Measurements from ENCODE around the gene PPP1R7. TPM values are rescaled to one million over a fixed set of nuclear protein-coding genes. Genes with fewer than 3 reads are reported as not detected.

Gene PPP1R7
- polyA plus RNA-seq, 1 donor from 2014 or later = 59.3 TPM

DNA sequence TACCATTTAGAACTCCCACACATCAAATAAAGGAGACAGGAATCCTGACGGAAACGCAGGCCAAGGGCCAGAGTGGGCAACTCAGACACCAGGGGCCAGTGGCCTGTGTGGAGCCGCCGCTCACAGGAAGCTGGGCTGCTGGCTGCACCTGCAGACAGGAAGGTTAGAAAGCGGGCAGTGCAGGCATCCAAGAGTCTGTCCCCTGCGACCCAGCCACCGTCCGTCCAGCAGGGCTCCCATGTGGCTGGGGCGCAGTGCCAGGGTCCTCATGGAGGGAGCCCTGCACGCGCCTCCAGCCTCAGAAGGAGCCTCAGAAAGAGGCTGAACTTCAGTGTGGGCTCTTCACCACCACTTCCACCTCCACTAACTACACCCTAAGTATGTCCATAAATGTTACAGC lies 35.7 kb downstream of the PPP1R7 start:
- Histone ChIP-seq H3K27me3 (ENCODE audit: insufficient read depth, low read depth, low read length) (no peaks in the 10 kb centered on the region), H3F3A (ENCODE audit: insufficient read depth, low read length, poor library complexity, severe bottlenecking) (no peaks in the 10 kb centered on the region), H3K79me2 (replicated peaks; ENCODE audit: insufficient read depth, low read length) (no peaks in the 10 kb centered on the region), H2AFZ (ENCODE audit: low read depth, low read length) (no peak overlapping the region), H3K9me3 (ENCODE audit: low read length) (no peaks in the 10 kb centered on the region), H4K20me1 (ENCODE audit: insufficient read depth) (no peaks in the 10 kb centered on the region), H3K36me3 (ENCODE audit: insufficient read depth, low read length) (no peaks in the 10 kb centered on the region), H3K9me2 (ENCODE audit: insufficient read depth, low read length) (no peaks in the 10 kb centered on the region), H3K4me3 (ENCODE audit: low read length) (no peak overlapping the region), H3K9ac (ENCODE audit: low read length) (no peak overlapping the region), H3K4me2 (ENCODE audit: low read length) (no peak overlapping the region), H3K27ac (ENCODE audit: low read length) (no peak overlapping the region)
- TF ChIP-seq RAD21 (conservative IDR thresholded peaks at IDR 0.05) (no peak), EZH2 (IDR thresholded peaks at IDR 0.05; ENCODE audit: borderline replicate concordance, insufficient read depth, low read length, poor library complexity, severe bottlenecking) (no peak), SMC3 (conservative IDR thresholded peaks at IDR 0.05; ENCODE audit: poor library complexity) (no peak), CTCF (IDR thresholded peaks at IDR 0.05; ENCODE audit: poor library complexity, severe bottlenecking) (no peak), REST (IDR thresholded peaks at IDR 0.05; ENCODE audit: borderline replicate concordance) (no peak), MXI1 (conservative IDR thresholded peaks at IDR 0.05; ENCODE audit: poor library complexity, severe bottlenecking) (no peak), EP300 (conservative IDR thresholded peaks at IDR 0.05; ENCODE audit: poor library complexity, severe bottlenecking) (no peak), TAF1 (IDR thresholded peaks at IDR 0.05; ENCODE audit: low read depth) (no peak), POLR2AphosphoS5 (IDR thresholded peaks at IDR 0.05) (no peak)

- no peaks in the 10 kb centered on the region for H3K9me3 ChIP-seq (ENCODE audit: low read length)
- H4K20me1 ChIP-seq (ENCODE audit: insufficient read depth) = no peaks in the 10 kb centered on the region
- H3K79me2 ChIP-seq (replicated peaks; ENCODE audit: insufficient read depth, low read length) = no peaks in the 10 kb centered on the region
- no peaks in the 10 kb centered on the region for H3F3A ChIP-seq (ENCODE audit: insufficient read depth, low read length, poor library complexity, severe bottlenecking)
- no peak overlapping the region for H3K27ac ChIP-seq (ENCODE audit: low read length)
- no peak for TF ChIP-seq TAF1 (IDR thresholded peaks at IDR 0.05; ENCODE audit: low read depth)
- TF ChIP-seq RAD21 (conservative IDR thresholded peaks at IDR 0.05) = no peak
- TF ChIP-seq EZH2 (IDR thresholded peaks at IDR 0.05; ENCODE audit: borderline replicate concordance, insufficient read depth, low read length, poor library complexity, severe bottlenecking) = no peak
- TF ChIP-seq REST (IDR thresholded peaks at IDR 0.05; ENCODE audit: borderline replicate concordance) = no peak
- no peak for TF ChIP-seq EP300 (conservative IDR thresholded peaks at IDR 0.05; ENCODE audit: poor library complexity, severe bottlenecking)
- TF ChIP-seq POLR2AphosphoS5 (IDR thresholded peaks at IDR 0.05) = no peak
- no peak for TF ChIP-seq CTCF (IDR thresholded peaks at IDR 0.05; ENCODE audit: poor library complexity, severe bottlenecking)
- no peak for TF ChIP-seq SMC3 (conservative IDR thresholded peaks at IDR 0.05; ENCODE audit: poor library complexity)
- no peak for TF ChIP-seq MXI1 (conservative IDR thresholded peaks at IDR 0.05; ENCODE audit: poor library complexity, severe bottlenecking)
- no peak overlapping the region for H2AFZ ChIP-seq (ENCODE audit: low read depth, low read length)
- H3K9ac ChIP-seq (ENCODE audit: low read length) = no peak overlapping the region
- no peaks in the 10 kb centered on the region for H3K9me2 ChIP-seq (ENCODE audit: insufficient read depth, low read length)
- H3K4me3 ChIP-seq (ENCODE audit: low read length) = no peak overlapping the region
- no peaks in the 10 kb centered on the region for H3K36me3 ChIP-seq (ENCODE audit: insufficient read depth, low read length)
- no peak overlapping the region for H3K4me2 ChIP-seq (ENCODE audit: low read length)
- H3K27me3 ChIP-seq (ENCODE audit: insufficient read depth, low read depth, low read length) = no peaks in the 10 kb centered on the region
Measured at GRCh38 chr2:241187101-241187917, 37.0 kb downstream of the PPP1R7 start.

Measured in neural cell (in vitro differentiated cells).